HG03442 (cell line): ENCODE measurements around the gene CADM2.
"Not testable (repeated sequence)": the region's sequence is repeated elsewhere in the genome, so short reads cannot be mapped to it uniquely, and the experiment has no call there.

Experiments used
- ATAC-seq: cut with Tn5 transposase; IDR thresholded peaks from one replicate; pipeline ENCODE4 v1.9.1; 2021; ENCODE audit warnings: mild to moderate bottlenecking, moderate library complexity; ENCODE audit not compliant: unreplicated experiment

CADM2 gene

DNA sequence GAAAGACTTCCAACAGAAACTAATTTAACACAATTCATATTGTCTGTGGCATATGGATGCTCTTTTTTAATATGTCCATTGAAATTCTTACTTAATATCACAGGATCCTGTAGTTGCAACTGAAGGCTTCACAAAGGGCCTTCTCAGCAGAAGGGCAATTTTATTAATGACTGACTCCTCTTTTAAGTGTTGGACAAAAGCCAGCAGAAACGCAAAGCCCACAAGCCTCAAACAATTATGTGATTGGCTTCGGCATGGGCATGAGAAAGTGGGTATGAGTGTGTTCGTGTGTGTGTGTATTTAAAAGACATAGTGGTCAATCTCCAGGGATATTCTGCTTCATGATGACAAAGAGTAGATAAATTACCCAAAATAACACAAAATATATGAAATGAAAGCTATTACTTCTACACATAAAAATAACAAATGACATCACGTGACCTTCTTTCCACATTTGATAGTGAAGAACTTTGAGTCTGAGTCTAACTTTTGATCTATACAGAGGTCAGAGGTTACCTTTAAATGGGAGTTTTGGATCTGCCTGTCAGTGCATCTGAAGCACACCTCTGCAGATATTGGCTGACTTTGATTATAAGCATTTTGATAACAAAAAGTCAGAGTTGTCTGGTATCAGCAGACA, 496.9 kb downstream of the CADM2 start:
- no peak for ATAC-seq

DNA sequence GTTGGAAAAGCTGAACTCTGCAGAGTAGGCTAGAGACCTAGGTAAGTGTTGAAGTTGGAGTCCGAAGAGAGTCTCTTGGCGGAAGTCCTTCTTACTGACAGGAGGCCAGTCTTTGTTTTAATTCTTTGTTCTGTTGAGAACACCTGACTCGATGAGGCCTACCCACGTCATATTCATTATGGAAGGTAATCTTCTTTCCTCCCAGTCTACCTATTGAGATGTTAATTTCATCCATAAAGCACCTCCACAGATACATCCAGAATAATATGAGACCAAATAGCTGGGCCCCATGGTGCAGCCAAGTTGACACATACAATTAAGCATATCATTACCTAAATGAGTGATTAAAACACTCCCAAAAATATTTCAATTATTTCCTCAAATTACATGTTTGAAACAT, 515.5 kb downstream of the CADM2 start:
- ATAC-seq = no peak

DNA sequence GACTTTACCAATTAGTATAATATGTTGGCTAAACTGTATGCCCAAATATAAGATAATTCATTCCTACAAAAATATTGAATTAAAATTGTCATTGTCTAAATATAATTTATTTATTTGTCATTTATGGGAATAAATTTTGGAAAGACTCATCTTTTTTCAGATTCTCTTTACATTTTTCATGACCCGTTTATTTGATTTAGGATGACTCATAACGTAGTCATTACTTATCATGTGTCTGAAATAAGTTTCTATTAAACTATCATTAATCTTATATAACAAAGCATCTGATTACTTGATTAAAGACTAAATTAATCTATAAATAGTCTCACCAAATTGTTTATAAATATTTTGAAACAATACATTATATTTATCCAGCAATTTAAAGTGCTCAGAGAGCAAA, 516.6 kb downstream of the CADM2 start:
- ATAC-seq = no peak

DNA sequence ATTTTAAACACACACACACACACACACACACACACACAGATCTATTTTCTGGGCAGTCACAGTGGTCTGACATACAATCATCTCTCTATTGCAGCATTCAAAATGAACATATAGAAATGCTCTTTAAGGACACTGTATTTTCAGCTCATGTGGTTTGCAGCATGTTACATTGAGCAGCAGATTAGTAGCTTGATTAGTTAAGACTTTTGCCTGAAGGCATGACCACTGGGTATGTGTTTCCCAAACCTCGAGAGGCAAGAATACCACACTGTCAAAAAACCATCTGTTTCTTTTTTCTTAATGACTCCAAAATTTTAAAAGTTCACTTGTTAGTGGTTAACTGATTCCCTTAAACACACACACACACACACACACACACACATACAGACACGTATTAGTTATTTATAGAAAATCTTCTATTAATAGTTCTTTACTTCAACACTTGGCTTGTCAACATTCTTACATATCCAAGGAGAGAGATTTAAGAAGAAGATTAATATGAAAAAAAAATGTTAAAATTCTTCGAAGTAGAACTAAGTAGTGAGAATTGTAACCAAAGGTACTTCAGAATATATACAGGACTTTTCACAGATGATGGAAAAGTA, 518.2 kb downstream of the CADM2 start:
- no peak for ATAC-seq

DNA sequence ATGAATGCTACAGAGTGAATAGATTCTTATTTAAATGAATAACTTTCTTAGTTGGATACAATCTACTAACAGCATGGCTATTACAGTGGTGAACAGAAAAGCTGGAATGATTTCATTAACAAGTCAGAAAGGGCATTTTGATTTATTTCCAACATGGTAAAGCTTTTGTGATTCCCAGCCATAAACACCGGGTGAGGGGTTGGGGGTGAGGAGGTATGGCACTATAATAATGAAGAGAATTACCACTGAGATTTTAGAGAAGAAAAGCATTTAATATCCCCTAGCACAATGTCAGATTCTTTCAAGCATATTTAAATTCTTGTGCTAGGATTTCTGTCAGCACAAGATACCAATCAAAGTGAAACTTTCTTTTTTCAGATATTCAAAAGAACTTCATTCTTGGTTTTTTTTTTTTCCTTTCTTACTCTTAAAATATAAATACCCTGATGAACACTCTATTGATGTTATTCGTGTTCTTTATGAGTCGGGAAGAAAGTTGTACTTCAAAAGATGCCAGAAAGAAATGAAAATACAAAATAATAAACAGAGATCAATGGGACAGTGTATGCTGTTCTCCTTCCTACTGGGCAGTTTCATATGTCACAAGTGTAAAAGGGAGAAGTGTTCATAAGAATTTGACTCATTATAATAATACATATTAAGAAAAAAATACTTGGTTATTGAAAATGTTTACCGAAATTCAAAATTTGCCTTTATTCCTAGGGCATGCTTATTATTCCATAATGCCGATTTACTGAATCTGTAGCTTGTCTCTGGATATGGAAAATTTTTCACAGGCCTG, 522.8 kb downstream of the CADM2 start:
- ATAC-seq = no peak

DNA sequence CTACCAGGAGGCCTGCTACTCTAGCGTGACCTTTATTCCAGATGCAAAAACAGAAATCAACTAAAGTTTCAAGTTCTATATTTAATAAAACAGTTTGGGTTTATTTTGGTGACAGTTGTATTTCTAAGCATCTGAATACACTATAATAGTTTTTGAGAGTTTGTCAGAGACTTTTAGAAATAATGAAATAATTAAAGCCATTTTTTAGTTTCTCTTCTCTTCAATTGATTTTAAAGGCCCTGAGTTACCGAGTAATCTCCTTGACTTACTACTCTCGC, 523.4 kb downstream of the CADM2 start:
- ATAC-seq = no peak

DNA sequence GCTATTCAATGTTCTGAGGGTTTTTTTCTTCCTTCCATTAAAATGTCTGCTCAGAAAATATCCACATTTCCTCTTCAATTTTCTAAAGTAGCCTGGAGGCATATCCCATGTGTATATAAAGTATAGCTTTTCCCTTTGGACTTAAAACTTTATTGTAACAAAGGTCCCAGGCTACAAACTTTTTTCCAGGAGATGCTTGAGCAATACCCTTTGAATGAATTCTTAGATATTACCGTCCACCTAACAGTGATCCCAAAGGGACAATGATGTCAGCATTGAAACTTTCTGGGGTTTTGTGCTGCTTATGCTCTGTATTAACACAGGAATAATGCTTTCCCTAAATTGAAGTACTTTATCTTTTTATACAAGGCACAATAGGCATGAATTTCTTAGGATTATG, 525.2 kb downstream of the CADM2 start:
- no peak for ATAC-seq

DNA sequence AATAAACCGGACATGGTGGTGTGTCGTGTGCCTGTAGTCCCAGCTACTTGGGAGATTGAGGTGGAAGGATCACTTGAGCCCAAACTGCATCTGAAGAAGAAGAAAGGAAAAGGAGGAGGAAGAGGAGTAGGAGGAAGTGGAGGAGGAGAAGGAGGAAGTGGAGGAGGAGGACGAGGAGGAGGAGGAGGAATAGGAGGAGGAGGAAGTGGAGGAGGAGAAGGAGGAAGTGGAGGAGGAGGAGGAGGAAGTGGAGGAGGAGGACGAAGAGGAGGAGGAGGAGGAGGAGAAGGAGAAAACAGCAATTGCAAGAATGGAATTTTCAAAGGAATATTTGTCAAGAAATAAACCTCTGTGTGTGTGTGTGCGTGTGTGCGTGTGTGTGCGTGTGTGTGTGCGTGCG, 528.6 kb downstream of the CADM2 start:
- no peak for ATAC-seq

DNA sequence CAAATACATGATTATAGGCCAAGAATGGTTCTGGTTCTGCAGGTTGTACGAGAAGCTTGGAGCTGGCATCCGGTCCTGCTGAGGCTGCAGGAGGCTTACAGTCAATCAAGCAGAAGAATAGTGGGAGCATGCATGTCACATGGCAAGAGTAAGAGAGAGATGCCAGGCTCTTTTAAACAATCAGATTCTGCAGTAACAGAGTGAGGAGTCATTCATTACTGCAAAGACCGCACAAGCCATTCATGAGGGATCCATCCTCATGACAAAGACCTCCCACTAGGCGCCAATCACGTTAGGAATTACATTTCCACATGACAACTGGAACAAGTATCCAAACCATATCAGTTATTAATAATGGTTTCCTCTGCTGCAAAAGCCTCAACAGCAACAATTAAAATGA, 536.8 kb downstream of the CADM2 start:
- no peak for ATAC-seq

DNA sequence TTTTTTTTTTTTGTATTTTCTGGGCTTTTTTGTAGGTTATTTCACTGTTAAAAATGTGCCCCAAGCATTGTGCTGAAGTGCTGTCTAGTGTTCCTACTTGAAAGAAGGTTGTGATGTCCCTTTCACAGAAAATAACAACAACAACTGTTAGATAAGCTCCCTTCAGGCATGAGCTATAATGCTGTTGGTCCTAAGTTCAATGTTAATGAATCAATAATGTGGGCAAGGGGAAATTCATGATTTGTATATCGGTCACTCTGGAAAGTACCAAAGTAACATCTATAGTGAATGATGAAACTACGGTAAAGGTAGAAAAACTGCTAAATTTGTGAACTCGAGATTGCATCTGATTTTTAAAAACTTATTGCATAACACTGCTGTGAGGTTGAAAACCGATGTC, 539.4 kb downstream of the CADM2 start:
- no peak for ATAC-seq

DNA sequence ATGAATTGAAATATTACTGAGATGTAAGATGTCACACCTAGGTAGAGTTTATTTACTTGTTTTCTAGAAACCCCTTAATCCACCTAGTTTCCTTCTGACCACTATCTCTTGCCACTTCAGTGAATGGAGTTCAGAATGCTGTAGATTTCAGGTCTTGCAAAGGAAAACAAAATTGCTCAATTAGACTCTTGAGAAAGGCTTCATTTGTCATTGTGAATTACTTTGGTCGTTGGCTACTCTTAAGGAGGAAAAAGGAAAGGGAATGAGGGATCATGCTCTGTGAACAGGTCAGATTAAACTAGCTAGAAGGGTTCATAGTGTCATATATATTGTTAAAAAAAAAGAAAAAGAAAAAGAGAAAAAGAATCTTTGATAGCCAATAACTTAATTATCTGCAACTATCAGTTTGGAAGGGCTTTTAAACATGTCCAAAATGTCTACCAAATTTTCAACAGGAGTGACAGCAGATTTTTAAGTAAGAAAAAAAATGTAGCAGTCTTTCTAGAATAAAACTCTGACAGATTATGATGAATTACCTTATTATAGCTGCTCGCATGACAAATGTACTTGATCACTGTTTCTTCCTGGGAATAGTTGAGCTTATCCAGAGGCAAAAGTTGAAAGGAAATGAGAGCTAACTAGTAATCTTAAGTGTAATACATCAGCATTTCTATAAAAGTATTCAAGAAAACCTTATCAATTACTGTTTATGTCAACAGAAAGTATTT, 543.5 kb downstream of the CADM2 start:
- ATAC-seq = no peak

DNA sequence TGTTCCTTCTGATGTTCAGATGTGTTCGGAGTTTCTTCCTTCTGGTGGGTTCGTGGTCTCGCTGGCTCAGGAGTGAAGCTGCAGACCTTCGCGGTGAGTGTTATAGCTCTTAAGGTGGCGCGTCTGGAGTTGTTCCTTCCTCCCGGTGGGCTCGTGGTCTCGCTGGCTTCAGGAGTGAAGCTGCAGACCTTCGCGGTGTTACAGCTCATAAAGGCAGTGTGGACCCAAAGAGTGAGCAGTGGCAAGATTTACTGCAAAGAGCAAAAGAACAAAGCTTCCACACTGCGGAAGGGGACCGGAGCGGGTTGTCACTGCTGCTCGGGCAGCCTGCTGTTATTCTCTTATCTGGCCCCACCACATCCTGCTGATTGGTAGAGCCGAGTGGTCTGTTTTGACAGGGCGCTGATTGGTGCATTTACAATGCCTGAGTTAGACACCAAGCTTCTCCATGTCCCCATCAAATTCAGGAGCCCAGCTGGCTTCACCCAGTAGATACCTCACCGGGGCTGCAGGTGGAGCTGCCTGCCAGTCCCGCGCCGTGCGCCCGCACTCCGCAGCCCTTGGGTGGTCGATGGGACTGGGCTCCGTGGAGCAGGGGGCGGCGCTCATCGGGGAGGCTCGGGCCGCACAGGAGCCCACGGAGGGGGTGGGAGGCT, 545.5 kb downstream of the CADM2 start:
- not testable (repeated sequence) for ATAC-seq

DNA sequence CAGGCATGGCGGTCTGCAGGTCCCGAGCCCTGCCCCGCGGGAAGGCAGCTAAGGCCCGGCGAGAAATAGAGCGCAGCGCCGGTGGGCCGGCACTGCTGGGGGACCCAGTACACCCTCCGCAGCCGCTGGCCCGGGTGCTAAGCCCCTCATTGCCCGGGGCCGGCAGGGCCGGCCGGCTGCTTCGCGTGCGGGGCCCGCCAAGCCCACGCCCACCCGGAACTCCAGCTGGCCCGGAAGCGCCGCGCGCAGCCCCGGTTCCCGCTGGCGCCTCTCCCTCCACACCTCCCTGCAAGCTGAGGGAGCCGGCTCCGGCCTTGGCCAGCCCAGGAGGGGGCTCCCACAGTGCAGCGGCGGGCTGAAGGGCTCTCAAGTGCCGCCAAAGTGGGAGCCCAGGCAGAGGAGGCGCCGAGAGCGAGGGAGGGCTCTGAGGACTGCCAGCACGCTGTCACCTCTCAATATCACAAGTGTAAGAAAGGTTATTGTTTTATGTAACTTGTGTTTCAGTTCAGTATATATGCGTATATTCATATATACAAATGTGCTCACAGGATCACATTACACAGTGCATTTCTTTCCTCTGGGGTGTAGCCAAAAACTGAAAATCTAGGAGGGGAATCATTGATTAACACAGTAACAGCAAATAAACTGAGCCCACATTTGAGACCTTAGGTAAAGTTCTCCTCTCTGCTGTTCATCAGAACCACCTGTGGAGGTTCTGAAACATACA, 546.2 kb downstream of the CADM2 start:
- not testable (repeated sequence) for ATAC-seq

DNA sequence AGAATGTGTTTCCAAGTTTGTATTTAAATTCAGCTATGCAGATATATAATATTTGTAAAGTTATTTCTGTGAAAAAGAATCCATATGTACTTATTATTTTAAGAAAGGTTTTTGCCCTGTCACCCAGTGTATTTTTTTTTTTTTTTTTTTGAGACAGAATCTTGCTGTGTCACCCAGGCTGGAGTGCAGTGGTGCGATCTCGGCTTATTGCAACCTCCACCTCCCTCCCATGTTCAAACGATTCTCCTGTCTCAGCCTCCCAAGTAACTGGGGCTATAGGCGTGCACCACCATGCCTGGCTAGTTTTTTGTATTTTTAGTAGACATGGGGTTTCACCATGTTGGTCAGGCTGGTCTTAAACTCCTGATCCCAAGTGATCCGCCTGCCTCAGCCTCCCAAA, 548.3 kb downstream of the CADM2 start:
- ATAC-seq = not testable (repeated sequence)

DNA sequence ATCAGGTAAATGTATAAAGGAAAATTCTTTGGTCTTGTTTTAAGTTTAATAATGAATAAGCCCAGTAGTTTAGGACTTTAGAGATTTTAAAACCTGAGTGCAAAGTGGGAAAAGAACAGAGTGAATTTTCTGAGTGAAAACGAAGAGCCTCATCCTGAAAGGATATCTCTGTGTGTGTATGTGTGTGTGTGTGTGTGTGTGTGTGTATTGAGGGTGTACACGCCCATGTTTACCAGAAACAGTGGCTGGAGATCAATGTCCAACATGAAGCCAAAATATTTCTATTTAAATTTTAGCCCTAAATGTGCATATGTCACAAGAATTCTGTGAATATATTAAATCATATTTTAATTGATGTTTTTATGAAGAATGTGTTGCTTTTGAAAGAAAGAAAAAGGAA, 549.9 kb downstream of the CADM2 start:
- ATAC-seq = no peak

DNA sequence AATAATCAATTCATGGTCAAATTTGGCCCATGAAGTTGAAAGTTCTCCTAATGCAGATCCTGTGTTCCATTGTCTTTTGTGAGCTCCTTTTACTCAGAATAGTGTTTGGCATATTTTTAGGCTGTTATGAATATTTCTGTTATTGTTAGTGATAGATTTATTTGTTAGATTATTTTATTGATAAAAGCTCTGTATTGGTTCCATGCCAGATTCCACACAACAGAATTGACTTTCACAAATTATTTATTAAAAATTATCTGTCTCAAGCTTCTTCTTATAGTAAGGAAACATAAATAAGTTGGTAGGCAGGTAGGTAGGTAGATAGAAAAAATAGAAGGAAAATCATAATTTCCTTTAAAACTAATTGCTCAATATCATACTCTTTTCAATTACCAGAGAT, 557.4 kb downstream of the CADM2 start:
- no peak for ATAC-seq

DNA sequence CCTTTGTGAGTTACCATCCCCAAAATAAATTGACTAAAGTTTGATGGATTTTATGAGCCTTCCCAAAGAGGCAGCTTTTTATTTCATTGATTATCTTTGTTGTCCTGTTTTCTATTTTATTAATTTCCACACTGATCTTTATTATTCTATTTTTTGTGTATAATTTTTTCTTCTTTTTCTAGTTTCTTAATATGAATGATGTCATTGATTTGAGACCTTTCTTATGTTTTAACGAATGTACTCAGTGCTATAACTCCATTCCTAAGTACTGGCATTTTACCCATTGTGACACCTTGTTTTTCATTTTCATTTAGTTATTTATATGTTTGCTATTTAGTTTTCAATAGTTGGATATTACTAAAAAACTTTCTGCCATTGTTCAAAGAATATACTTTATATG, 565.3 kb downstream of the CADM2 start:
- no peak for ATAC-seq

DNA sequence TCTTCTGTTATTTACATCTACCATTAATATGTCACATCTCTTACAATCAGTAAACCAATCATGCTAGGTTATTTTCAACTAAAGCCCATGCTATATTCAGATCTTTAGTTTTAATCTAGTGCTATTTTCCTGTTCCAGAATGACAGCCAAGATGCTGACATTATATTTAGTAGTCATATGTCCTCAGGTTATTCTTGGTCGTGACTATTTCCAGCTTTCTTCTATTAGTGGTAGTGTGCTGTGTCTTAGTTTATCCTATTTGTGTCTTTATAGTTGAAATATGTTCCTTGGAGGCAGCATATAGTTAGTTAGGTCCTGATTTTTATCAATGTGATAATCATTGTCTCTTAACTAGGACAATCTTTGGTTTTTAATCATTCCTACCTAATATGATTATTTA, 566.5 kb downstream of the CADM2 start:
- ATAC-seq = no peak

DNA sequence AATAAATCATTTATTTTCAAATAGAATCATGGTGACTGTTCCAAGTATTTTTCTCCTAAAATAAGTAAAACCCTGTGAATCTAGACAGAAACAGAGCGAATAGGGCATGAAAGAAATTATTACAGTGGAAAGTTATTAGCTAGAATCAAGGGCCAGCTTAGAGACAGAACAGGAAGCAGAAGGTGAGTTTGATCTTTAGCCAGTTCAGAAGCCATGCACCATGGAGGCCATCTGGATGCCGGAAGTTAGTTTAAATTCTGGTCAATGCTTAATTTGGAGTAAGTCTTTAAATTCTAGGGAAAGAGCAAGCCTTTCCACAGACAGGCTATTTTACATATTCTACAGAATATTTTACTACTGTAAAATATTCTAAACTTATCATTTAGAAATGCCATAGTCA, 574.8 kb downstream of the CADM2 start:
- ATAC-seq = no peak

DNA sequence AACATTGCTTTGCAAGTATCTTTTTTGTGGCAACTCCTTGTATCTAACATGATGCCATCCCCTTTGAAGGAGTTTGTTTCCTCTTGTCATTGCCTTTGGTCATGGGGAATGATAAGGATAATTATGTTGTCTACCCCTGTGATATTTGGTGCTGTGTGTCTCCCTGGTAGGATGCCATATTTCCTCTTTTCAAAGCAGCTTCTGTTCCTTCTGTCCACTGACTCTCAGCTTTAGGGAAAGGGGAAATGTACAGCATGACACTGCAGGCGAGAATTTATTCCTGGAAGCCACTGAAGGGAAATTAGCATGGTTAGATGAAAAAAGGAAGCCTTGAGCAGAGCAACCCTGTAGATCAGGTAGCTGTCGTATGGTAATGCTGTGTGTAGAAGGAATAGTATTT, 576.7 kb downstream of the CADM2 start:
- no peak for ATAC-seq

DNA sequence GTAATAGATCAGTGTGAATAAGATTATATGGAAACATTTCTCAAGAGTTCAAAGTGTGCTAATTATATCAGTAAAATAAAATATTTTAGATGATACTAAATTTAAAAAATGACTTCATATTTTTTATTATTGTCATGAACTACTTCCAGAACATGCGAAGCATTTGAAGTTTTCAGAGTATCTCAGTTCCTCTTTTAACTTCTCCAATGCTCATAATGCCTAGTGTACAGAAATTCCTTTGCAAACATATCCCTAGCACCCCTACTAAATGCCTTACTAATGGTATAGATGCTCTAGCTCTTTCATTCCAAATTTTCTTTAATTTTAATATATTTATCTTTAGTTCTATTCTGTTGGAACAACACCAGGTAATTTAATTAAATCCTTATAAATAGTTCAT, 580.4 kb downstream of the CADM2 start:
- no peak for ATAC-seq
